ENCODE data around the gene PLCB1.
A peak's percentile ranks its signal among the peaks of the same experiment; 100 is the strongest.
"Not testable (repeated sequence)": the region's sequence is repeated elsewhere in the genome, so short reads cannot be mapped to it uniquely, and the experiment has no call there.

Gene PLCB1

GRCh38 chr20:8368670-8369069 lies 236.6 kb downstream of the PLCB1 start:
- DNase-seq (ENCODE audit: low spot score) = no peak

GRCh38 chr20:8369311-8369710 lies 237.2 kb downstream of the PLCB1 start:
- no peak for DNase-seq (ENCODE audit: low spot score)

- no peak for DNase-seq (ENCODE audit: low spot score)
Observed at GRCh38 chr20:8370774-8371173, 238.7 kb downstream of the PLCB1 start.

DNA sequence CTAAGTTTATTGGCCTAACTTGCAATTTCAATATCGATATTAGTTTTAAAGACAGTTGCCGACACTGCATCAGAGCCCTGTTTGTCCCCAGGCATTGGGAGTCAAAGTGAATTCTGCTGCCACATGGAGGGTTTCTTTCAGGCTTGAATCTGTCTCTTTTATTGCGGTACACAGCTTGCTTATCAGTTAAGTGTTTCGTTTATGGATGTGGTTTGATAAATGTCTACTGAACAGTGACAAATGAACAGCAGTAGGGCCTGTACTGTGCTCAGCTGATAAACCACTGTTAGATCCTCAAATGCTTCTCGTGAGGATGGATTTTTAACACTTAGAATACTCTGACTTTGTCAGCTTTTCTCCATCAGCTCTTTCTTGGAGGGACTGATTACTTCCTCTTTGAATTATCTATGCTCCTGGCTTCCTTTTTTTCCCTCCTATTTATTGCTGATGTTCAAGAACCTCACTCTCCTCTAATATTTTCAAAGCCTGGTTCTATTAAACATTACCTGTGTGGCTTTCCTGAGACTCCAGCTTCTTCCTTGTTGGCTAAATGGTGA lies 240.8 kb downstream of the PLCB1 start:
- no peak for DNase-seq (ENCODE audit: low spot score)

DNA sequence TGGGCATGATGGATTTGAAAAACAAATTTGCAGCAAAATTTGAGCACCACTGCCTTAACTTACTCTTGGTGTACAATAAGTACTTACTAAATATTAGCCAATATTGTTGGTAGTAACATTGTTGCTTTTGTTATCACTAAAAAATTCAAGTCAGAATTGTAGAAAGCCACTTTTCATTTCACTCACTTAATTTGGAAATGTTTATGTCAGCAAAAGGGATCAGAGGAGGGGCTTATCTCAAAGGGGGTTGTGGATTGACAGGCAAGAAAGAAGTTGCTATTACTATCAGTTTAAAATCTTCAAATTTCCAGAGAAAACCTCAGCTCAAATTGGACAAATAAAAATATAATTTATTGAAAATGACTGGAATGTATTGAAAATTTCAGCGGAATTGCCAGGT lies 241.5 kb downstream of the PLCB1 start:
- DNase-seq (ENCODE audit: low spot score) = no peak

DNA sequence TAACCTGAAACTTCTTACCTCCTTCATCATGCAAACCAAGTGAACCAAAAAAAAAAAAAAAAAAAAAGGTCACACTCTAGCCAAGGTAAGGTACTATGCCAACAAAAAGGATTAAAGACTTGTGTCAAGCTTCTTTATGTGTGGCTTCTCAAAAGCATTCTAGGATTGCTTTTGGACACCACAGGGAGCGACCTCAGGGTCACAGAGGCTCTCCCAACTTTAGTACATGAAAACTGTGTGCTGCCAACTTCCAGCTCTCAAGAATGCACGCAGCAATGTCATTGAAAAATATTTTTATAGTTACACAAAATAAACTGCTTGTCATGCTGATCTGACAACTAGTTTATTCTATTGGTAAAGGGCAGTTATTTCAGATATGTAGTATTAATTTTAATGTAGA lies 243.8 kb downstream of the PLCB1 start:
- DNase-seq (ENCODE audit: low spot score) = no peak

DNA sequence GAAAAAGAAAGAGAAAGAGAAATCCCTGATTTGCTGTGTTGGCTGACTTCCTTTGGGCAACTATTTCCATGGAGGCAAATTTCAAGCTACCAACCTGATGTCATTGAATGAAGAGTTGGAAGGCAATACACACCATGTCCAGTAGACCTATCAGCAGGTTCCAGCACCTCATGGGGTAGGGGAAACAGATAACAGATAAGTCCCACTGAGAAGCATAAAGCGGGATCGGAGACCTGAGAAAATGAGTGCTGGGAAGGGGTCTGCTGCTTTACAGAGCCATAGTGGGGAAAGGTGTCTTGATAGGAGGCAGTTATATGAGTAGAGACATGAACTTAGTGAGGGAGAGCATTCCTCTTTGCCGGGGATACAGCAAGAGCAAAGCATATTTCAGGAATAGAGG lies 244.9 kb downstream of the PLCB1 start:
- DNase-seq (ENCODE audit: low spot score) = no peak

DNA sequence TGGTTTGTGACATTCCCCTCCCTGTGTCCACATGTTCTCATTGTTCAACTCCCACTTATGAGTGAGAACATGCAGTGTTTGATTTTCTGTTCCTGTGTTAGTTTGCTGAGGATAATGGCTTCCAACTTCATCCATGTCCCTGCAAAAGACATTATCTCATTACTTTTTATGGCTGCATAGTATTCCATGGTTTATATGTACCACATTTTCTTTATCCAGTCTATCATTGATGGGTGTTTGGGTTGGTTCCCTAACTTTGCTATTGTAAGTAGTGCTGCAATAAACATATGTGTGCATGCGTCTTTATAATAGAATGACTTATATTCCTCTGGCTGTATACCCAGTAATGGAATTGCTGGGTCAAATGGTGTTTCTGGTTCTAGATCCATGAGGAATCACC lies 247.1 kb downstream of the PLCB1 start:
- not testable (repeated sequence) for DNase-seq (ENCODE audit: low spot score)

GRCh38 chr20:8385247-8385646 lies 253.2 kb downstream of the PLCB1 start:
- no peak for DNase-seq (ENCODE audit: low spot score)

GRCh38 chr20:8386991-8387390 lies 254.9 kb downstream of the PLCB1 start:
- DNase-seq (ENCODE audit: low spot score) = no peak

- no peak for DNase-seq (ENCODE audit: low spot score)
Observed at GRCh38 chr20:8388141-8388540, 256.1 kb downstream of the PLCB1 start.

- no peak for DNase-seq (ENCODE audit: low spot score)
Observed at GRCh38 chr20:8388707-8389106, 256.6 kb downstream of the PLCB1 start.

DNA sequence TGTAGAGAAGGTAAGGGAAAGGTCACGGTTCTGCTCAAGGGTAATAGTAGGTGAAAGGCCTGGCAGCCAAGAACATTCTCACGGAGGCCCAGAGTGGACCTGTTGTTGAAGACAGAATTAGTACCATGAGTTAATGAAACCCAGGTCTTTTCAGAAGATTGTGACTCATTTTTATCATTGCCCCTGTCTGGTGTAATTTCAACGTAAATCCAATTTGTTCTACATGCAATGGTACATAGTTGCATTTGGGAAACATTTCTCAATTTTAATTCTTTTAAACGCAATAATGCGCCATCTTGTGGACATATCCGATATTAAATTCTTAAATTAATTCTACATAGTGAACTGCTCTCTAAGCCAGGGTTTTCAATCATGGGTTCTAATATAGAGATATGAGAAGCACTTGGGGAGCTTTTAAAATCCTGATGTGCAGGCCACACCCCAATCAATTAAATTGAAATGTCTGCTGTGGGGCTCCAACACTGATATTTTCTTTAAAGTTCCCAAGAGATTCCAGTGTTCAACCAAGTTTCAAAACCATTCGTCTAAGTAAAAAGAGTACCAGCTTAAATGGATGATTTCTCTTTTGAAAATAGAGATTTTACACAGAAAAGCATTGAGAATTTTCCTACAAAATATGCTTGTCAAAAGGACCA lies 257.4 kb downstream of the PLCB1 start:
- DNase-seq (ENCODE audit: low spot score) = peak; percentile 49

- no peak for DNase-seq (ENCODE audit: low spot score)
Observed at GRCh38 chr20:8390037-8390433, 258.0 kb downstream of the PLCB1 start.

DNA sequence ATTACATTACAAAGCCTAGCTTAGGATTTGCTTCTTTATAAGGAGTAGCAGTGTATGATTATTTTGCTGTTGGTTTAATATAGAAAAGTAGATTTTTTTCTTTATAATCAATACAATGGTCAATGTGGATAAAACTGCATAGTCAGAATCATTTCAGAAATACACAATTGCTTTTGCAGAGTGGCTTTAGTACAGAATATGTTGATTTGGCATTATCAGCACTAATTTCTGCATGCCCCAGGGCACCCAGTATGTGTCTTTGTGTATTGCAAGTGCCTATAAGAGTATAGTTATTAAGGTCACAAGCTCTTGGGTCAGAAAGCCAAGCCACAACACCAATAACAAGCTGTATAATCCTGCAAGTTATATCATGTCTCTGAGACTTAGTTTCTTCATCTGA lies 258.4 kb downstream of the PLCB1 start:
- no peak for DNase-seq (ENCODE audit: low spot score)

GRCh38 chr20:8393381-8393780 lies 261.3 kb downstream of the PLCB1 start:
- DNase-seq (ENCODE audit: low spot score) = no peak

GRCh38 chr20:8394308-8394945 lies 262.4 kb downstream of the PLCB1 start:
- DNase-seq (ENCODE audit: low spot score) = no peak

DNA sequence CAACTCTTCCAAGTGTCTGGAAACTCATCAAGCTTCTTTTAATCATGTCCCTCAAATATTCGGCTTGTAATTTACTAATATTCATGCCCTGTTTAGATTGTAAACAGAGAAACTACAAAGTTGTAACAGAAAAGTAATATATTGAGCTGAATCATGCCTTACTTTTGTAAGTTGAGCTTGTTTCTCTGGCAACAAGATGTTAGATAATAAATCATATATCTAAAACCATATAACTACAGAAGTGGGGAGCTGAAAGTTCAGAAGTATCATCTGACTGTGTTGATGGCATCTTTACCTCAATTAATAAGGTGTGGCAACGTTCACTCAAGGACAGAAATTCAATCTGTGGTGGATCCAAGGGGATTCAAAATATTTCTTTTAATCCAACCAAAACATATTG lies 263.9 kb downstream of the PLCB1 start:
- no peak for DNase-seq (ENCODE audit: low spot score)

GRCh38 chr20:8398263-8399051 lies 266.4 kb downstream of the PLCB1 start:
- no peak for DNase-seq (ENCODE audit: low spot score)

GRCh38 chr20:8399947-8400346 lies 267.9 kb downstream of the PLCB1 start:
- peak; percentile 18 for DNase-seq (ENCODE audit: low spot score)

DNA sequence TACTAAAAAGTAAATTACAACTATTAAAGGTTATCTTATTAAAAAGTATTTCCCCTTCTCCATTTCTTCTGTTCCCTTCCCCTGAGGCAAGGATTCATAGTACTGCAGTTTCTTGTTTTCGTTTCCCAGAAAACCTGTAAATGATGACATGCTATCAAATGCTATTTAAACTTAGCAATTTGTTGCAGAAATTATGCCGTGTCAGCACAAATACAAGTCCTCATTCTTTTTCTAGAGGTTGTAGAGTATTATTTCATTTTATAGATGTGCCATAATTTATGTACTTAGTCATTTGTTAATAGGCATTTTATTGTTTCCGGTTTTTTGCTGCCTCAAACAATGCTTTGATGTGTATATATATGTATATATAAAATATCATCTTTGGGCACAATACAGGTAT lies 268.4 kb downstream of the PLCB1 start:
- DNase-seq (ENCODE audit: low spot score) = no peak

DNA sequence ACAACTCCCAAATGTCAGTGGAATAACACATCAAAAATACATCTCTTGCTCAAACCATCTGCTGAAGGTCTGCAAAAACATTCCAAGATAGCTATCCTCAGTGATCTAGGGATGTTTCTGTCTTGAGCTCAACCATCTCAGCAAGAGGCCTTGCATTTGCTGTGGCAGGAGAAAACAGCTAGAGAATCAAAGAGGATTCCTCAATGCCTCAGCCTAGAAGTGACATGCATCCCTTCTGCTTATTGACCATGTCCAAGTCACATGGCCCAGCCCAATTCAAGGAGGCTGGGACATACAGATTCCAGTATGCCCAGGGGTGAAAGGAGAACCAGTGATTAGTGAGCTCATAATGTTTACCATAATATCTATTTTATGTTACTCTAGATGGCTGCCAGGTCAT lies 269.5 kb downstream of the PLCB1 start:
- no peak for DNase-seq (ENCODE audit: low spot score)

DNA sequence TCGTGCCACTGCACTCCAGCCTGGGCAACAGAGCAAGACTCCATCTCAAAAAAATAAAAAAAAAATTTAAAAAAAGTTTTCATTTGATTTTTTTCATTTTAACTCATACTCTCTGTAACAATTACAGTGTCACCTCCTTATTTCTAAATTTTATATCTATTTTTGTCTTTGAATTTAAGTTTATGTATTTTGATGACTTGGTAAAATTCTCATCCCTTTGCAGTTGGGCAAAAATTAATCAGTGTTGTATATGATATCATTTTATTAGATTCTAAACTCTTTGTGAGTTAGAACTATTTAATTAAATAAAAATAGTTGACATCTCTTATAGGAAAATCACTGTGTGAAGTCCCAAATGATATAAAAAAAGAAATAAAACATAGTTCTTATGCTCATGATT lies 270.7 kb downstream of the PLCB1 start:
- DNase-seq (ENCODE audit: low spot score) = no peak

All from CD4-positive, alpha-beta T cell treated with Interleukin-2 at 100 ng/mL for 4 hours (primary cell).